Measurements from ENCODE around the gene ADCY2.

DNA sequence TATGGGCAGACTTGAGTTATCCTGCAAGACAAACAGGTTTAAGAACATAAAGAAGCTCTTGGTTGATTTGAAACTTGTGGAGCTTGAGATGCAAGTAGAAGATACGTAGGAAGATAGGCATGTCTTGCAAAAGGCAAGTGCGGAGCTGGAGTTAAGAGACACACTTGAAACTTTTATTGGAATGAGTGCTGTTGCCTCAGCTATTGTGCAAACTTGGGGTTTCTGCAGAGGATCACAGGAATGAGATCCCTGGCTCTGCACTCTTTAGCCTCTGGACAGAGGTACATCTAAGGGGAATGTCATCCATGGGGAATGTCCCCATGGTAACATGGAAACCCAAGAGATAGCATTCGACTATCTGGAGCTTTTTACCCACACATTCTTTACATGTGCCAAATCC is 121.1 kb downstream of the ADCY2 start:
- TF ChIP-seq RARB (CRISPR knock-in tag; IDR thresholded peaks at IDR 0.05) (no peak), OSR1 (CRISPR knock-in tag; IDR thresholded peaks at IDR 0.05) (no peak), BACH2 (CRISPR knock-in tag; IDR thresholded peaks at IDR 0.05; ENCODE audit: borderline replicate concordance) (no peak), ZFP30 (CRISPR knock-in tag; IDR thresholded peaks at IDR 0.05) (no peak), CSDC2 (CRISPR knock-in tag; IDR thresholded peaks at IDR 0.05) (no peak), PPARA (CRISPR knock-in tag; IDR thresholded peaks at IDR 0.05; ENCODE audit: borderline replicate concordance) (no peak)
- TF ChIP-seq, protein P1, sequence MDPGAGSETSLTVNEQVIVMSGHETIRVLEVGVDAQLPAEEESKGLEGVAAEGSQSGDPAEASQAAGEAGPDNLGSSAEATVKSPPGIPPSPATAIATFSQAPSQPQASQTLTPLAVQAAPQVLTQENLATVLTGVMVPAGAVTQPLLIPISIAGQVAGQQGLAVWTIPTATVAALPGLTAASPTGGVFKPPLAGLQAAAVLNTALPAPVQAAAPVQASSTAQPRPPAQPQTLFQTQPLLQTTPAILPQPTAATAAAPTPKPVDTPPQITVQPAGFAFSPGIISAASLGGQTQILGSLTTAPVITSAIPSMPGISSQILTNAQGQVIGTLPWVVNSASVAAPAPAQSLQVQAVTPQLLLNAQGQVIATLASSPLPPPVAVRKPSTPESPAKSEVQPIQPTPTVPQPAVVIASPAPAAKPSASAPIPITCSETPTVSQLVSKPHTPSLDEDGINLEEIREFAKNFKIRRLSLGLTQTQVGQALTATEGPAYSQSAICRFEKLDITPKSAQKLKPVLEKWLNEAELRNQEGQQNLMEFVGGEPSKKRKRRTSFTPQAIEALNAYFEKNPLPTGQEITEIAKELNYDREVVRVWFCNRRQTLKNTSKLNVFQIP (CRISPR knock-in tag; IDR thresholded peaks at IDR 0.05; ENCODE audit: borderline replicate concordance, low read depth): no peak
- TF ChIP-seq, protein P2, sequence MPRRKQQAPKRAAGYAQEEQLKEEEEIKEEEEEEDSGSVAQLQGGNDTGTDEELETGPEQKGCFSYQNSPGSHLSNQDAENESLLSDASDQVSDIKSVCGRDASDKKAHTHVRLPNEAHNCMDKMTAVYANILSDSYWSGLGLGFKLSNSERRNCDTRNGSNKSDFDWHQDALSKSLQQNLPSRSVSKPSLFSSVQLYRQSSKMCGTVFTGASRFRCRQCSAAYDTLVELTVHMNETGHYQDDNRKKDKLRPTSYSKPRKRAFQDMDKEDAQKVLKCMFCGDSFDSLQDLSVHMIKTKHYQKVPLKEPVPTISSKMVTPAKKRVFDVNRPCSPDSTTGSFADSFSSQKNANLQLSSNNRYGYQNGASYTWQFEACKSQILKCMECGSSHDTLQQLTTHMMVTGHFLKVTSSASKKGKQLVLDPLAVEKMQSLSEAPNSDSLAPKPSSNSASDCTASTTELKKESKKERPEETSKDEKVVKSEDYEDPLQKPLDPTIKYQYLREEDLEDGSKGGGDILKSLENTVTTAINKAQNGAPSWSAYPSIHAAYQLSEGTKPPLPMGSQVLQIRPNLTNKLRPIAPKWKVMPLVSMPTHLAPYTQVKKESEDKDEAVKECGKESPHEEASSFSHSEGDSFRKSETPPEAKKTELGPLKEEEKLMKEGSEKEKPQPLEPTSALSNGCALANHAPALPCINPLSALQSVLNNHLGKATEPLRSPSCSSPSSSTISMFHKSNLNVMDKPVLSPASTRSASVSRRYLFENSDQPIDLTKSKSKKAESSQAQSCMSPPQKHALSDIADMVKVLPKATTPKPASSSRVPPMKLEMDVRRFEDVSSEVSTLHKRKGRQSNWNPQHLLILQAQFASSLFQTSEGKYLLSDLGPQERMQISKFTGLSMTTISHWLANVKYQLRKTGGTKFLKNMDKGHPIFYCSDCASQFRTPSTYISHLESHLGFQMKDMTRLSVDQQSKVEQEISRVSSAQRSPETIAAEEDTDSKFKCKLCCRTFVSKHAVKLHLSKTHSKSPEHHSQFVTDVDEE (CRISPR knock-in tag; IDR thresholded peaks at IDR 0.05): no peak

Measured in SK-N-SH treated with all-trans-retinoic acid at 6 μM for 48 hours (cell line).